Measurements from ENCODE around the gene DNMT1. TPM values are rescaled to one million over a fixed set of nuclear protein-coding genes. Genes with fewer than 3 reads are reported as not detected.

DNMT1 gene
- total and polyA plus RNA-seq, 2 donors (not counting 1 experiment from before 2014, with no cell fraction given): 53.0 to 119 TPM

GRCh38 chr19:10088949-10089554, 105.7 kb downstream of the DNMT1 start:
- Mint-ChIP-seq H3K27ac (no peak overlapping the region), H3K4me1 (peaks cover 32% of the 10 kb centered on the region), H3K4me3 (no peak overlapping the region), H3K9me3 (ENCODE audit: insufficient read depth) (no peaks in the 10 kb centered on the region), H3K27me3 (no peaks in the 10 kb centered on the region)
- H3K4me1 ChIP-seq (ENCODE audit: control insufficient read depth in 2 of 2, insufficient read depth in 2 of 2, low read length in 2 of 2): peaks cover 6 to 31% of the 10 kb centered on the region in 2 donors
- POLR2A ChIA-PET: interaction anchor here (0.8 kb wide), 1 partner anchor 746 kb away, joined by 7 read pairs; no protein-coding TSS in a partner anchor
- H3K36me3 ChIP-seq (replicated peaks in 1 of 2; ENCODE audit: control extremely low read depth in 1 of 2, control insufficient read depth in 1 of 2, extremely low read depth in 1 of 2, insufficient read depth in 2 of 2, low read length in 1 of 2): peaks cover 0 to 14% of the 10 kb centered on the region in 2 experiments
- intact Hi-C loops (cut with micrococcal nuclease): loop anchor here (5.0 to 10.0 kb wide), 2 partner anchors 33 to 106 kb away; partner anchors contain the start of gene DNMT1
- no peak overlapping the region for H3K4me2 ChIP-seq (replicated peaks; ENCODE audit: low read depth, low read length, poor library complexity, severe bottlenecking)
- no peaks in the 10 kb centered on the region for H4K20me1 ChIP-seq (ENCODE audit: control insufficient read depth, insufficient read depth, low read length, poor library complexity, severe bottlenecking)
- ATAC-seq (ENCODE audit: low read depth) (no peak), DNase-seq (no peak)
- no peak overlapping the region for H3K4me3 ChIP-seq (ENCODE audit: control extremely low read depth in 1 of 5, extremely low read depth in 1 of 5, insufficient read depth in 1 of 5, low read depth in 2 of 5, low read length in 4 of 5)
- TF ChIP-seq EZH2 (IDR thresholded peaks at IDR 0.05; ENCODE audit: borderline replicate concordance, insufficient read depth, low read depth, low read length, poor library complexity, severe bottlenecking) (no peak), CTCF (IDR thresholded peaks at IDR 0.05) (no peak)
- 91% methylated on average over 3 of the region's 6 CpGs for WGBS (ENCODE audit: insufficient coverage)
- no peak overlapping the region for H3K9ac ChIP-seq (ENCODE audit: low read length)
- H2AFZ ChIP-seq (ENCODE audit: insufficient read depth, low read depth, low read length, poor library complexity, severe bottlenecking): no peak overlapping the region
- H3K27me3 ChIP-seq (replicated peaks in 1 of 4; ENCODE audit: control extremely low read depth in 1 of 4, control insufficient read depth in 3 of 4, insufficient read depth in 4 of 4, low read length in 3 of 4): no peaks in the 10 kb centered on the region
- H3K79me2 ChIP-seq (ENCODE audit: control insufficient read depth, insufficient read depth, low read length): peaks cover 9% of the 10 kb centered on the region
- H3K9me3 ChIP-seq (ENCODE audit: control extremely low read depth in 1 of 3, control insufficient read depth in 2 of 3, insufficient read depth in 1 of 3, low read length in 2 of 3): no peaks in the 10 kb centered on the region
- CTCF ChIA-PET: interaction anchor here (1.6 kb wide), 1 partner anchor 161 kb away, joined by 3 read pairs; no protein-coding TSS in a partner anchor
- no peak overlapping the region for H3K27ac ChIP-seq (ENCODE audit: low read length in 2 of 2)
